K562 (cell line): Measurements from ENCODE around the gene ERBB4. TPM values are rescaled to one million over a fixed set of nuclear protein-coding genes. Genes with fewer than 3 reads are reported as not detected.

Source experiments
- ATAC-seq: fragments of 200-7000 bp; cut with Tn5 transposase; 3 replicates; pipeline ENCODE4 v1.9.1; 2020; ENCODE audit warnings: moderate library complexity
- BruUV-seq: library from RNA; stranded (reverse); fragments of 400-500 nt; replicated peaks from 2 replicates; lab custom pipeline; 2021; lab: Mats Ljungman, UMichigan
- CTCF ChIA-PET: fragments of 300-600 bp; formaldehyde crosslinking; extraction: SDS; loops from one replicate; lab custom pipeline; 2021; ENCODE audit warnings: low intra/inter-chr PET ratio; lab: Yijun Ruan, JAX
- POLR2A ChIA-PET: fragments of 300-600, 350-650 bp; sonication (Branson Sonifier 250); formaldehyde crosslinking; extraction: SDS; loops from one replicate; lab custom pipeline; 2021; ENCODE audit warnings: antibody characterized with exemption, inconsistent platforms; lab: Yijun Ruan, JAX
- DNase-seq, 4 experiments: peaks; one replicate each; pipeline versions ENCODE4 v3.0.0 to v3.0.0-alpha.2; 2011 to 2018; ENCODE audit warnings: low spot score in 3 of 4, mixed read lengths in 3 of 4; ENCODE audit errors: extremely low read depth in 1 of 4
- FAIRE-seq: peaks from 2 replicates; lab custom pipeline; 2011; peaks lifted over from hg19 to GRCh38; lab: Jason Lieb, UNC
- H2AFZ ChIP-seq: 2 replicates; pipeline ENCODE4 v1.6.0; 2011; ENCODE audit warnings: low read depth, low read length, control low read depth, inconsistent platforms
- H3K27ac ChIP-seq: fragments of 200-600 bp; 3 replicates; pipeline ENCODE4 v1.8.0; 2011; ENCODE audit warnings: low read depth, mild to moderate bottlenecking, control low read depth, inconsistent platforms, low read length, moderate library complexity, mixed read lengths; ENCODE audit errors: extremely low read depth
- H3K27me3 ChIP-seq, 2 experiments: fragments of 300-600 bp in 1 of 2; 2 replicates in 1 of 2; 3 replicates in 1 of 2; pipeline versions ENCODE4 v1.6.0 to v1.8.0; 2011; ENCODE audit warnings: inconsistent platforms in 2 of 2, low read length in 2 of 2, mild to moderate bottlenecking in 1 of 2, mixed read lengths in 1 of 2, moderate library complexity in 1 of 2; ENCODE audit not compliant: control insufficient read depth in 2 of 2, insufficient read depth in 2 of 2
- H3K36me3 ChIP-seq: fragments of 300-600 bp; 3 replicates; pipeline ENCODE4 v1.8.0; 2011; ENCODE audit warnings: mild to moderate bottlenecking, low read length, inconsistent platforms; ENCODE audit not compliant: control insufficient read depth, insufficient read depth
- H3K4me1 ChIP-seq, 2 experiments: fragments of 200-600 bp in 1 of 2; replicated peaks in 1 of 2; 2 replicates in 1 of 2; 3 replicates in 1 of 2; pipeline versions ENCODE4 v1.5.1 to v1.8.0; 2011; ENCODE audit warnings: inconsistent platforms in 2 of 2, low read length in 2 of 2, mild to moderate bottlenecking in 1 of 2, mixed read lengths in 1 of 2, moderate library complexity in 1 of 2; ENCODE audit not compliant: control insufficient read depth in 2 of 2, insufficient read depth in 2 of 2
- H3K4me2 ChIP-seq: 2 replicates; pipeline ENCODE4 v1.6.1; 2011; ENCODE audit warnings: low read length, control low read depth, inconsistent platforms, mixed read lengths; ENCODE audit not compliant: insufficient read depth
- H3K4me3 ChIP-seq: fragments of 200-600 bp; sonication (generic), shearing (Covaris generic); 2 replicates; pipeline ENCODE4 v1.5.1; 2016; ENCODE audit warnings: control low read depth, inconsistent platforms
- H3K79me2 ChIP-seq: fragments of 200-600 bp; 3 replicates; pipeline ENCODE4 v1.8.0; 2011; ENCODE audit warnings: low read length, inconsistent platforms; ENCODE audit not compliant: control insufficient read depth, insufficient read depth
- H3K9ac ChIP-seq, 2 experiments: 2 replicates each; pipeline versions ENCODE4 v1.6.0 to v1.6.1; 2011; ENCODE audit warnings: low read depth in 2 of 2, low read length in 2 of 2, control low read depth in 1 of 2, inconsistent platforms in 1 of 2, mild to moderate bottlenecking in 1 of 2, mixed read lengths in 1 of 2; ENCODE audit not compliant: insufficient read depth in 1 of 2
- H3K9me1 ChIP-seq: one replicate; pipeline ENCODE4 v1.6.0; 2011; ENCODE audit warnings: inconsistent platforms, mild to moderate bottlenecking, low read length, moderate library complexity; ENCODE audit not compliant: control insufficient read depth, insufficient read depth
- H3K9me3 ChIP-seq: replicated peaks from 2 replicates; pipeline ENCODE4 v1.5.1; 2011; ENCODE audit warnings: low read depth, low read length, inconsistent platforms; ENCODE audit not compliant: control insufficient read depth, insufficient read depth
- H4K20me1 ChIP-seq: replicated peaks from 2 replicates; pipeline ENCODE4 v1.6.1; 2011; ENCODE audit warnings: low read length, inconsistent platforms, mixed read lengths; ENCODE audit not compliant: control insufficient read depth, insufficient read depth
- NR2C2 ChIP-seq, 2 experiments: fragments of 200-800 bp in 1 of 2; sonication (Bioruptor generic) in 1 of 2; sonication (generic) in 1 of 2; formaldehyde crosslinking in 1 of 2; IDR thresholded peaks; 2 replicates each; pipeline versions ENCODE4 v1.6.1 to v1.8.0; 2016 to 2022; ENCODE audit warnings: mild to moderate bottlenecking in 1 of 2, missing compliant biosample characterization in 1 of 2, missing genetic modification characterization in 1 of 2, missing genetic modification reagents in 1 of 2
- U2AF1 ChIP-seq: fragments of 200-400 bp; formaldehyde crosslinking; optimal IDR thresholded peaks from 2 replicates; pipeline ENCODE3; 2017; ENCODE audit warnings: mild to moderate bottlenecking, low read depth, low read length, moderate library complexity
- WGBS: fragments of 100-300 bp; shearing (Covaris generic); methylation state at CpG from one replicate; pipeline ENCODE4 v1.1.6; 2016; ENCODE audit warnings: low coverage, mixed read lengths; ENCODE audit not compliant: insufficient coverage; ENCODE audit errors: missing lambda C conversion rate; 5-methylcytosine and 5-hydroxymethylcytosine counted together
- in situ Hi-C: fragments of 300-500 bp; cut with MboI; formaldehyde crosslinking; loops from 4 replicates; pipeline ENCODE4 v1.15.0; 2018; ENCODE audit warnings: inconsistent platforms, mixed read lengths
- intact Hi-C: fragments of 100-400 bp; cut with micrococcal nuclease; formaldehyde crosslinking; loops from 2 replicates; pipeline ENCODE4 v1.14.2; 2022
- polyA plus RNA-seq, 8 experiments: library from polyadenylated mRNA; depleted of rRNA in 4 of 8; stranded (reverse) in 5 of 8; unstranded in 3 of 8; fragments of >200 nt; fragmentation: Nextera tagmentation in 2 of 8; fragmentation: Illumina TruSeq in 1 of 8; extraction: Ambion mirVana in 2 of 8; extraction: Trizol in 1 of 8; gene quantifications; 2 replicates each; pipeline versions ENCODE4 v1.2.1 to v1.2.3, GENCODE V29; 2011 to 2014; ENCODE audit warnings: inconsistent platforms in 1 of 8, missing spikeins in 1 of 8
- total RNA-seq, 7 experiments: library from RNA; depleted of rRNA in 6 of 7; stranded (reverse); fragments of >200 nt in 6 of 7; fragmentation: Illumina TruSeq in 2 of 7; extraction: Trizol in 2 of 7; gene quantifications; 2 replicates each; pipeline versions ENCODE4 v1.2.1 to v1.2.3, GENCODE V29; 2011 to 2021; ENCODE audit warnings: low replicate concordance in 1 of 7
- TF ChIP-seq, protein P1 (sequence below): fragments of 250-450 bp; sonication (Bioruptor Pico); IDR thresholded peaks from 2 replicates; pipeline ENCODE4 v1.5.0; 2021
- TF ChIP-seq, protein P2 (sequence below): fragments of 450-650 bp; formaldehyde crosslinking; IDR thresholded peaks from 2 replicates; pipeline ENCODE4 v1.4.0; 2020; ENCODE audit warnings: mild to moderate bottlenecking, moderate library complexity

Gene ERBB4
- total and polyA plus RNA-seq, 9 of the 15 experiments (the other 6 are each of a cell fraction or from before 2014, with no cell fraction given) = not detected

DNA sequence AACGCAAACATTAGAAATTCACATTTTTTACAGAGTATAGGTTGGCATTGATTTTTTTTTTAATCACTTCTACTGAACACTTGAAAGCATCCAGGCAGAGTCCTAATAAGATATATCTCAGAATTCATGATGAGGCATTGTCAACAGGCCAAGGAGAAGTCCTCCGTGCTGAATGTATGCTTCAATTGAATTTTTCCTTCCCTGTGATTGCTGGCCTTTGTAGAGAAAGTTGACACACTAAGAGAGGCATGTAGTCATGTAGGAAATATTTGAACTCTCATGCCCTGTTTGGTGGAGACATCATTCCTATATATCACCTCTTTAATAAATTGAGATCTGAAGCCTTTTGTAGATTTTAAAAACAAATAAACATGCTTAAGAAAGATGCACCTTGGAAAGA lies 1137.3 kb downstream of the ERBB4 start:
- H3K4me1 ChIP-seq = no peaks in the 10 kb centered on the region
- no peak overlapping the region for H3K4me2 ChIP-seq
- ChIA-PET POLR2A (no interaction called here), CTCF (no interaction called here)
- H3K27ac ChIP-seq = no peak overlapping the region
- WGBS = 0% methylated on average over 1 of the region's 2 CpGs
- in situ Hi-C loops = no loop called here
- no peaks in the 10 kb centered on the region for H3K27me3 ChIP-seq
- no peak for ATAC-seq
- intact Hi-C loops = no loop called here
- TF ChIP-seq, protein P1, sequence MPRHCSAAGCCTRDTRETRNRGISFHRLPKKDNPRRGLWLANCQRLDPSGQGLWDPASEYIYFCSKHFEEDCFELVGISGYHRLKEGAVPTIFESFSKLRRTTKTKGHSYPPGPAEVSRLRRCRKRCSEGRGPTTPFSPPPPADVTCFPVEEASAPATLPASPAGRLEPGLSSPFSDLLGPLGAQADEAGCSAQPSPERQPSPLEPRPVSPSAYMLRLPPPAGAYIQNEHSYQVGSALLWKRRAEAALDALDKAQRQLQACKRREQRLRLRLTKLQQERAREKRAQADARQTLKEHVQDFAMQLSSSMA (CRISPR knock-in tag) = no peak
- TF ChIP-seq NR2C2 (CRISPR knock-in tag; IDR thresholded peaks at IDR 0.05) (no peak), NR2C2 (tag; IDR thresholded peaks at IDR 0.05) (no peak), U2AF1 (no peak)
- TF ChIP-seq, protein P2, sequence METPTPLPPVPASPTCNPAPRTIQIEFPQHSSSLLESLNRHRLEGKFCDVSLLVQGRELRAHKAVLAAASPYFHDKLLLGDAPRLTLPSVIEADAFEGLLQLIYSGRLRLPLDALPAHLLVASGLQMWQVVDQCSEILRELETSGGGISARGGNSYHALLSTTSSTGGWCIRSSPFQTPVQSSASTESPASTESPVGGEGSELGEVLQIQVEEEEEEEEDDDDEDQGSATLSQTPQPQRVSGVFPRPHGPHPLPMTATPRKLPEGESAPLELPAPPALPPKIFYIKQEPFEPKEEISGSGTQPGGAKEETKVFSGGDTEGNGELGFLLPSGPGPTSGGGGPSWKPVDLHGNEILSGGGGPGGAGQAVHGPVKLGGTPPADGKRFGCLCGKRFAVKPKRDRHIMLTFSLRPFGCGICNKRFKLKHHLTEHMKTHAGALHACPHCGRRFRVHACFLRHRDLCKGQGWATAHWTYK (CRISPR knock-in tag) = no peak
- DNase-seq = no peak
- H3K36me3 ChIP-seq = no peaks in the 10 kb centered on the region
- H2AFZ ChIP-seq = no peak overlapping the region
- no peaks in the 10 kb centered on the region for H3K79me2 ChIP-seq
- H3K9me3 ChIP-seq = no peaks in the 10 kb centered on the region
- H3K9ac ChIP-seq = no peak overlapping the region
- BruUV-seq = no TSS peak
- no peaks in the 10 kb centered on the region for H3K9me1 ChIP-seq
- no peaks in the 10 kb centered on the region for H4K20me1 ChIP-seq
- H3K4me3 ChIP-seq = no peak overlapping the region
- no peak for FAIRE-seq
